T-helper 2 cell treated with Interferon-gamma antibody and Interleukin-4, amounts not matched to agents 5 μg/mL and 100 μg/mL, for 36 hours (primary cell): ENCODE results near the gene FMN1.

ENCODE experiments used
- DNase-seq: peaks from one replicate; pipeline ENCODE4 v3.0.0; 2021; ENCODE audit warnings: low spot score
- H3K27ac Mint-ChIP-seq: one replicate; pipeline ENCODE4 v1.8.0; 2021; ENCODE audit warnings: mild to moderate bottlenecking, mixed read lengths
- H3K27me3 Mint-ChIP-seq: one replicate; pipeline ENCODE4 v1.8.0; 2021; ENCODE audit warnings: low read depth, mixed read lengths
- H3K36me3 Mint-ChIP-seq: one replicate; pipeline ENCODE4 v1.8.0; 2021; ENCODE audit warnings: low read depth, mixed read lengths
- H3K4me1 Mint-ChIP-seq: one replicate; pipeline ENCODE4 v1.8.0; 2021; ENCODE audit warnings: low read depth, mixed read lengths
- H3K4me3 Mint-ChIP-seq: one replicate; pipeline ENCODE4 v1.8.0; 2022; ENCODE audit warnings: mild to moderate bottlenecking, moderate library complexity, mixed read lengths
- H3K9me3 Mint-ChIP-seq: one replicate; pipeline ENCODE4 v1.8.0; 2021; ENCODE audit warnings: mixed read lengths

Gene FMN1

DNA sequence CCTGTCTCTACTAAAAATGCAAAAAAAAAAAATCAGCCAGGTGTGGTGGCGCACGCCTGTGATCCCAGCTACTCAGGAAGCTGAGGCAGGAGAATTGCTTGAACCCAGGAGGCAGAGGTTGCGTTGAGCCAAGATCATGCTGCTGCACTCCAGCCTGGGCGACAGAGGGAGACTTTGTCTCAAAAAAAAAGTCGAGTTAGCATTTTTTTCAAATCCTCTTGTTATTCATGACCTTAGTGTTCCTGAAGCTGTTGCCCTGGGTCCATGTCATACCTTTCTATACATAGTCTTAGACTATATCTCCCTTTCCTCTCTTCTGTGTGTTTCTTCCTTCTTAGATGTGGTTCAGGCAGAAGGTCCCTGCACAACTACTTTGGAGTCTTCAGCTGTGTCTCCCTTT is 6.4 kb downstream of the FMN1 start:
- no peak overlapping the region for H3K27ac Mint-ChIP-seq
- peaks cover 39% of the 10 kb centered on the region for H3K27me3 Mint-ChIP-seq
- H3K9me3 Mint-ChIP-seq: no peaks in the 10 kb centered on the region
- H3K36me3 Mint-ChIP-seq: no peaks in the 10 kb centered on the region
- H3K4me1 Mint-ChIP-seq: peaks cover 16% of the 10 kb centered on the region
- no peak overlapping the region for H3K4me3 Mint-ChIP-seq
- DNase-seq: no peak

DNA sequence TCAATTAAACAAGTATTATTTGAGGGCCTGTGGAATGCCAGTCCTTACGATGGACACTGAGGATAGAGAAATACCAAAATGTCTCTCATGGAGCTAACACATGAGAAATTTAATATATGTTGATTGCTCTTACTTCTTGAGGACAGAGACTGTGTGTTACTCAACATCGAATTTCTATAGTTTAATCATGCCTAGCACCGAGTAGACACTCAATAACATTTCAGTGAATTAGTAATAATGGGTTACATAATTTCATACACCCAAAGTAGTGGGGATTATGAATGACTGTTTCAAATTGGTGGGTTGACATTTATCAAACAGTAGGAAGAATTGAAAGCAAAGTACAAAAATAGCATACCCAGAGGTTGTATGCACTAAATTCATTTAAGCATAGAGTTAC is 11.2 kb downstream of the FMN1 start:
- DNase-seq: no peak
- H3K4me1 Mint-ChIP-seq: peaks cover 7% of the 10 kb centered on the region
- H3K27me3 Mint-ChIP-seq: peaks cover 24% of the 10 kb centered on the region
- H3K27ac Mint-ChIP-seq: no peak overlapping the region
- H3K36me3 Mint-ChIP-seq: no peaks in the 10 kb centered on the region
- H3K9me3 Mint-ChIP-seq: no peaks in the 10 kb centered on the region
- no peak overlapping the region for H3K4me3 Mint-ChIP-seq

DNA sequence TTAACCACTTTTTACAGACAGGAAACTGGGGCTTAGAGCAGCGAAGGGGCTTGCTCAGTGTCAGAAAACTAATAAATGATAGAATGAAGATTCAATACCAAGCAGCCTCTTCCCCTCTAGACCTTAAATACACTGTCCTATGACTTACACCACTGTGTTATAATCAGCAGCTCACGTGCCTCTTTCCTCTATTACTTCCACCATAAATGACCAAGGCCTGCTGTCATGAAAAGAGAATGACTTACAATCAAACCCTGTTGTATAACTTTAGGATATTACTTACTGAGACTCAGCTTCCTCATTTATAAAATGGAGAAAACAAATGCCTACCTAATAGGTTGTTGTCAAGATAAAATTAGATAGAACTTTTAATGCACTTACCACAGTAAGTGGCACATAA is 11.6 kb downstream of the FMN1 start:
- DNase-seq: no peak
- Mint-ChIP-seq H3K4me1 (peaks cover 7% of the 10 kb centered on the region), H3K27me3 (peaks cover 25% of the 10 kb centered on the region), H3K27ac (no peak overlapping the region), H3K36me3 (no peaks in the 10 kb centered on the region), H3K9me3 (no peaks in the 10 kb centered on the region), H3K4me3 (no peak overlapping the region)

DNA sequence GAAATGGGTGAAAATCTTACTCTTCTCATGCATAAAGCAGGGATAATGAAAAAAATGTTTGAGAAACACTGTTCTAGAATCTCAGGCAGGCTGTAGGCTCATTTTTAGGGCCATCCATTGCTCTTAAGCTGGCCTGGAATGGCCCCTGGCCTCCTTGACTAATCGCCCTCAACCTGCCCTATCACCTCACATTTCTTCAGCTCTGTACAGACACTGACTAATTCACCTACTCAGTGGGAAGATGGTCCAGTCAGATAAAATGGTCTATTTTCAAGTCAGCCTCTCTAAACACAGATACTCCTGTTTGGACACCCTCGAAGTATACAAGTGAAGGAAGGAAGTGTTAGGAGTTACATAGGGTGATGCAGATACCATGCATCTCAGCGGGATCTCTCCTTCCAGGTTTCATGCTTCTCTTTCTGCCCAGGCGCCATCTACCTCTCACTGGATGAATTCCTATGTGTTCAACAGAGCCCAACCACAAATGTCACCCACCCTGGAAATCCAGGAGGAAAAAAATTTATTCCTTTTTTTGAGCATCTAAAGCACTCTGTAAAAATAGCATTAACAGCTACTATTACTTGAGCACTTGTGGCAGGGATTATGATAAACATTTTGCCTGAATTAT is 12.1 kb downstream of the FMN1 start:
- Mint-ChIP-seq H3K4me1 (peaks cover 7% of the 10 kb centered on the region), H3K4me3 (no peak overlapping the region), H3K27me3 (peaks cover 25% of the 10 kb centered on the region), H3K9me3 (no peaks in the 10 kb centered on the region), H3K36me3 (no peaks in the 10 kb centered on the region), H3K27ac (no peak overlapping the region)
- no peak for DNase-seq

DNA sequence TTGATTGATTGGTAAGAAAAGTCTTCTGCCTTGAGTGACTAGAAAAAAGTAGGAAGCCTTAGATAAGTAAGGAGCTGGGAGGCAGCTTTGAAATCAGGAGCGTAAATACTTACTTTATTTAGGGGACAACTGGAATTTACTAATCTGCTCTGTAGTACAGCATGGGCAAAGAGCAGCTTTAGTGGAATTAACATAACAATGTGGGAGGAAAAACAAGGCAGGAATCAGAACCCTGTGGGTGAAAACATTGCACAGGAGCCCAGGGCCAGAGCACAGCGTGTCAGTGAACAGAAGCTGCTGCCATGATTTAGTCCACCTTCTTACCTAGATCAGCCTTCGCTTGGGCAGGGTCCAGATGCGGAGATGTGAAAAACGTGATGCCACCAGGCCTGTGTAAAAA is 14.6 kb downstream of the FMN1 start:
- no peak for DNase-seq
- Mint-ChIP-seq H3K4me3 (no peak overlapping the region), H3K27ac (no peak overlapping the region)

DNA sequence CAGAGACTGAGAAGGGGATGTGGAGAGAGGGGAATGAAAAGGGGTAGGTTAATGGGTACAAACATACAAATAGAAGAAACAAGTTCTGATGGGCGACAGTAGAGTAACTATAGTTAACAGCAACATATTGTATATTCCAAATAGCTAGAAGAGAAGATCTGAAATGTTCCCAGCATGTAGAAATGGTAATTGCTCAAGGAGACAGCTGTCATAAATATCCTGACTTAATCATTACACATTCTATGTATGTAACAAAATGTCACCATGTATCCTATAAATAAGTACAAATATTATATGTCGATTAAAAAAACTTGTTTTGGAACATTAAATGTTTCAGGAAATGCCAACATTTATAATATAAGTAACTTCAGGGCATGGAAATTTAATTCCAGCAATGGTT is 23.3 kb downstream of the FMN1 start:
- Mint-ChIP-seq H3K9me3 (no peaks in the 10 kb centered on the region), H3K4me1 (no peaks in the 10 kb centered on the region), H3K27me3 (peaks cover 52% of the 10 kb centered on the region), H3K4me3 (no peak overlapping the region), H3K36me3 (no peaks in the 10 kb centered on the region), H3K27ac (no peak overlapping the region)
- no peak for DNase-seq

More for the DNA sequence above, 14.6 kb downstream of the FMN1 start:
- Mint-ChIP-seq H3K36me3 (no peaks in the 10 kb centered on the region), H3K9me3 (no peaks in the 10 kb centered on the region), H3K27me3 (peaks cover 34% of the 10 kb centered on the region), H3K4me1 (no peaks in the 10 kb centered on the region)

DNA sequence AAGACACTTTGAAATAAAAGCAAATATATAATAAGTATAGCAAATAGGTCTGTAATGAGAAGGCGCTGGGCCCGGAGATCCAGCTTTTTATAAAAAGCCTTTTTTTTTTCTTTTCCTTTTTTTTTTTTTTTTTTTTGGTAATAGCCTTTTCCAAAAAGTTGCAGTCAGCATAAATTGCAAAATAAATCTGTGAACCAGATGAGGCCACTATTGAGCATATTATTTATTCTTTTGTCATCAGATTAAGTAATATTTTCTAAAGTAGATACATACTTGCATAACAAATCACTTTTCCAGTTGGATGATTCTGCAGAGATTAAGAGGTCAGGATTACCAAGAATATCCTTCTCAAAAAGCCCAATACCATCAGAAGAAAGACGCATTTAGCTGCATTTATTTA is 24.9 kb downstream of the FMN1 start:
- H3K27me3 Mint-ChIP-seq: peaks cover 46% of the 10 kb centered on the region
- H3K36me3 Mint-ChIP-seq: no peaks in the 10 kb centered on the region
- no peak for DNase-seq
- no peak overlapping the region for H3K27ac Mint-ChIP-seq
- H3K9me3 Mint-ChIP-seq: no peaks in the 10 kb centered on the region
- H3K4me3 Mint-ChIP-seq: no peak overlapping the region
- H3K4me1 Mint-ChIP-seq: no peaks in the 10 kb centered on the region

DNA sequence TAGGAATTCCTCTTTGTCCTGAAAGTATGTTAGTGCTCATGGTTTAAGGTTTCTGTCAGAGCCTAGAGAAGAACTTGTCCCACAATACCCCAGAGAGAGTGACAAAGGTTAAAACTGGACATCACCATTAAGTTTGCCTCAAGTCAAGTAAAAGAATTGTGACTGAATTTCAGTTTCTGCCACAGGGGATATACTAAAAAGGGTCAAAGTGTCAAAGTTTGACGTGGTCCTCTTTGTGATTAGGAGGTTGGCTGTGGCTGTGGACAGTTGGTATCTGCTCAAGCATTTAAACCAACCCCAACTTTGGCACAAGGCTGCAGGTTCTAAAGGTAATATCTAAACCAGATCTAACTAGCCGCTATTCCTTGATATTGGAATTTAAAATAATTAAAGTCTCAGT is 26.1 kb downstream of the FMN1 start:
- H3K4me1 Mint-ChIP-seq: no peaks in the 10 kb centered on the region
- no peak for DNase-seq
- H3K36me3 Mint-ChIP-seq: no peaks in the 10 kb centered on the region
- no peak overlapping the region for H3K4me3 Mint-ChIP-seq
- H3K9me3 Mint-ChIP-seq: no peaks in the 10 kb centered on the region
- peaks cover 43% of the 10 kb centered on the region for H3K27me3 Mint-ChIP-seq
- no peak overlapping the region for H3K27ac Mint-ChIP-seq

DNA sequence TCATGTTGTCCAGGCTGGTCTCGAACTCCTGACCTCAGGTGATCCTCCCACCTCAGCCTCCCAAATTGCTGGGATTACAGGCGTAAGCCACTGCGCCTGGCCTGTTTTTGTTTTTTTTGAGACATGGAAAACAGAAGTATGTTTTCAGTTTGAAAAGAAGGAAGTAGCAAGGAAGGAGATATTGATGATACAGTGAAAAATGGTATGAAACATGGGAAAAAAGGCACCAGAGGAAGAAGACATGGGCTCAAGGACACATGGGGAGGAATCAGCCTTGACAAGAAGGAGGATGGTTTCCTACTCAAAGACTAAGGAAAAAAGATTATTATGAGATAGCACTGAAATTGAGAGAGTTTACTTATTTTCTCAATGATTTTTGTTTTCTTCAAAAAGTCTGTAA is 30.7 kb downstream of the FMN1 start:
- DNase-seq: no peak
- no peak overlapping the region for H3K27ac Mint-ChIP-seq
- H3K4me3 Mint-ChIP-seq: no peak overlapping the region
- peaks cover 35% of the 10 kb centered on the region for H3K27me3 Mint-ChIP-seq
- H3K36me3 Mint-ChIP-seq: no peaks in the 10 kb centered on the region
- H3K4me1 Mint-ChIP-seq: peaks cover 4% of the 10 kb centered on the region
- H3K9me3 Mint-ChIP-seq: no peaks in the 10 kb centered on the region

DNA sequence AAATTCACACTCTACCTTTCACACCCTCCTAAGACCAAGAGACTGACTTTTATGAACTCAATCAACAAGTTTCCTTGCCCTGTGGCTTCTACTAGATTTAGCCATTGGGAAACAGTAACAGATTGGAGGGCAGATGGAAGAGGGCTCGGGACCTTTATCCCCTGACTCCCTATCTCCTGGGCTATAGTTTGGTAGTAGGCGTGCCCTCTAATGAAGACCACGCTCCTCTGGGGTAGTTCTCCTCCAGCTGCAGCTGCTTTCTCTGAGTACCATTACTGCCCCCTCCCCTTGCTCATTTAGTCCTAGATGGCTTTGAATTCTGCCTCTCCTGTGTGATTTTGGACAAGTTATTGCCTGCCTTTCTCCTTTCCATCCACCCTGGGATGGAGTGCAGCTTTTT is 33.3 kb downstream of the FMN1 start:
- Mint-ChIP-seq H3K9me3 (no peaks in the 10 kb centered on the region), H3K27ac (no peak overlapping the region), H3K27me3 (peaks cover 36% of the 10 kb centered on the region), H3K36me3 (no peaks in the 10 kb centered on the region), H3K4me3 (no peak overlapping the region), H3K4me1 (peaks cover 4% of the 10 kb centered on the region)
- DNase-seq: no peak

DNA sequence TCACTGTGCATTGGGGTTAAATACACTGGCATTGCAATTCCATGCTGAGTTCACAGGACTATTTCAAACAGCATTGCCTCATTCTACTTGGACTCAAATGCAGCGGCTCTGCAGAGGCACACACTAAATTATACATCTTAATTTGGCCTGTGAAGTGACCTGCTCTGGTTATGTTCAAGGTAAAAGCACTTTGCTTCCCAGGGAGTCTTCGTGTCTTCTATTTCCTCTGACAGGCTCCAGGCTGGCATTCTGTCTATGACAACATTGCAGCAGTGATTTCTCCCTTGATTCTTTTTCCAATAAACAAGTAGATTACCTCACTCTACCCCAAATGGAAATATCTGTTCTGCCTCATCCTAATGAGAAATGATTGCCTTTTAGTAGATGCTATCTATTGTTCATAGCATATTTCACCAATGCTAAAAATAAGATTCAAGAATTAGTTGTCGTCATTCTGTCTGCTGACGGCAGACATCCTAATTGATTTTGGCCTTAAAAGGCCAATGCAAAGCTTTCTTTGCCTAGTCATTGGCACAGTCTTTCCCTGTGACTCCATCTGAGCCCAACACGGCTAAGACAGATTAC is 33.8 kb downstream of the FMN1 start:
- Mint-ChIP-seq H3K4me3 (no peak overlapping the region), H3K9me3 (no peaks in the 10 kb centered on the region), H3K27ac (no peak overlapping the region)

DNA sequence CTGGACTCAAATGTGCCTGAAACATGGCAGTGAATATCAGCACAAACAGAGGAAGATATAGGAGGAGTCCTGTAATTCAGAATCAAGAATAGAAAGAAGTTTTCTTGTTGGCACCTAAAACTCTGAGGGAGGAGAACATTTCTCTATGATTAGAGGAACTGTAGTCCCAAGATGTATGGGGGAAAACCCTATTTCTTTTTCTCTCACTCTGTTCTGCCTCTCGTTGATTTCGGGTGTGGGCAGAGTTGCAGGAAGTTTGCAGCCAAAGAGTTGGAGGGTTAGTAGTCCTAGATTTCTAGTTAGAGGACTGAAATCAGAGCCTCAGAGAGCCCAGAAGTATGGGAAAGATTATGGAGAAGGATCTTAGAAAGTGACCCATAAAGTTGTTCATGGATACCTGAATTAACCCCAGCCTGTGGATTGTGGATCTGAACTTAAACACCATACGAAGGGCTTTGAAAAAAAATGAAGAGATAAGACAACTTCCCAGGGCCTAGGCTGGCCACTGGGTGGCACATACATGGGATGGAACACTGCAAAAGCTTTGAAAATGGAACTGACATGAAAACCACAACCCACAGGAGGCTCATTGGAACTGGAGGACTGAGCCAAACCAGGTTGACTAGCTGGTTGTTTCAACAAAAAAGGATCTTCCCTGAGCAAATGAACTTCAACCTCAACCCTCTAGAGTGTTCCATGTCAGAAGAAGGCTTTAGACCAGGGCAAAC is 34.6 kb downstream of the FMN1 start:
- Mint-ChIP-seq H3K27ac (no peak overlapping the region), H3K27me3 (peaks cover 45% of the 10 kb centered on the region), H3K4me1 (peaks cover 4% of the 10 kb centered on the region), H3K4me3 (no peak overlapping the region), H3K9me3 (no peaks in the 10 kb centered on the region), H3K36me3 (no peaks in the 10 kb centered on the region)
- DNase-seq: no peak

More for the DNA sequence above, 33.8 kb downstream of the FMN1 start:
- peaks cover 39% of the 10 kb centered on the region for H3K27me3 Mint-ChIP-seq
- H3K4me1 Mint-ChIP-seq: peaks cover 4% of the 10 kb centered on the region
- no peaks in the 10 kb centered on the region for H3K36me3 Mint-ChIP-seq
- DNase-seq: no peak

DNA sequence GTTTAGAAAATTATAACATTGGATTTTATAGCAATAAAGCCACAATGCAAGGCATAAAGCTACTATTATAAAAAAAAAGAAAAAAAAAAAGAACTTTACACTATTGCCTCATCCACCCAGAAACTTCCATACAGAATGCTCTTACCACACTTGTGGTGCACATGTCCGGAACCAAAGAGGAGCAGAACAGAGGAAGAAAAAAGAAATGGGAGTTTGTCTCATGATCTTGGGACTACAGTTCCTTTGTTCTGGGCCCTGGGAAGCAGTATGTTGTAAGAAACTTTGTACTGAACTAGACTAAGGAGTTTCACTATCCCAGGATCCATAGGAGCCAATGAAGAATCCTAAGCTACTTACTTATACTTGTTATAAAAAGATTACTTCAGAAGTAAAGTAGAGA is 36.1 kb downstream of the FMN1 start:
- Mint-ChIP-seq H3K36me3 (no peaks in the 10 kb centered on the region), H3K27ac (no peak overlapping the region), H3K27me3 (peaks cover 43% of the 10 kb centered on the region), H3K4me1 (peaks cover 4% of the 10 kb centered on the region), H3K4me3 (no peak overlapping the region), H3K9me3 (no peaks in the 10 kb centered on the region)
- DNase-seq: no peak

DNA sequence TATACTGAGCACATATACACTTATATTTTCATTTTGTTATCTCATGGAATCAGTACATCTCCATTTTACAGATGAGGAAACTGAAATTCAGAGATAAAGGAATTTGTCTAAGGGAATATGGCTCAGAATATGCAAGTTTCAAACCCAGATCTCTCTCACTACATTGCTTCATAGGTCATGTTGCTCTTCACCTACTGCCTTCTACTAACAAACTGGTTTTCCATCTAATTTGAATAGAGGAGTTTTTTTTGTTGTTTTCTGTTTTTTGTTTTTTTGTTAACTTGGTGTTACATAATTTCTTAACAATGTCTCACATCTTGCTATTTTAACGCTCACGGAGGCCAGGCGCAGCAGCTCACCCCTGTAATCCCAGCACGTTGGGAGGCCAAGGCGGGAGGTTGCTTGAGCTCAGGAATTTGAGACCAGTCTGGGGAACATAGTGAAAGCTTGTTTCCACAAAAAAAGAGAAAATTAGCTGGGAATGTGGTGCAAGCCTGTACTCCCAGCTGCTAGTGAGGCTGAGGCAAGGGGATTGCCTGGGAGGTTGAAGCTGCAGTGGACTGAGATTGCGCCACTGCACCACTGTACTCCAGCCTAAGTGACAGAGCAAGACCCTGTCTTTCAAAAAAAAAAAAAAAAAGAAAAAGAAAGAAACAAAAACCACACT is 37.0 kb downstream of the FMN1 start:
- DNase-seq: no peak
- Mint-ChIP-seq H3K4me1 (peaks cover 3% of the 10 kb centered on the region), H3K27ac (no peak overlapping the region), H3K36me3 (no peaks in the 10 kb centered on the region), H3K9me3 (no peaks in the 10 kb centered on the region), H3K27me3 (peaks cover 42% of the 10 kb centered on the region), H3K4me3 (no peak overlapping the region)
